Activated gamma-delta T cell treated with anti-CD3 and anti-CD28 coated beads, Interleukin-2, amount 50 U/mL, for 16 hours (primary cell): ENCODE measurements around the gene FGF16.
"Not testable (repeated sequence)": the region's sequence is repeated elsewhere in the genome, so short reads cannot be mapped to it uniquely, and the experiment has no call there.

Experiments
- DNase-seq: peaks from one replicate; pipeline ENCODE4 v3.0.0-alpha.2; 2020; ENCODE audit warnings: low read depth

FGF16 gene

DNA sequence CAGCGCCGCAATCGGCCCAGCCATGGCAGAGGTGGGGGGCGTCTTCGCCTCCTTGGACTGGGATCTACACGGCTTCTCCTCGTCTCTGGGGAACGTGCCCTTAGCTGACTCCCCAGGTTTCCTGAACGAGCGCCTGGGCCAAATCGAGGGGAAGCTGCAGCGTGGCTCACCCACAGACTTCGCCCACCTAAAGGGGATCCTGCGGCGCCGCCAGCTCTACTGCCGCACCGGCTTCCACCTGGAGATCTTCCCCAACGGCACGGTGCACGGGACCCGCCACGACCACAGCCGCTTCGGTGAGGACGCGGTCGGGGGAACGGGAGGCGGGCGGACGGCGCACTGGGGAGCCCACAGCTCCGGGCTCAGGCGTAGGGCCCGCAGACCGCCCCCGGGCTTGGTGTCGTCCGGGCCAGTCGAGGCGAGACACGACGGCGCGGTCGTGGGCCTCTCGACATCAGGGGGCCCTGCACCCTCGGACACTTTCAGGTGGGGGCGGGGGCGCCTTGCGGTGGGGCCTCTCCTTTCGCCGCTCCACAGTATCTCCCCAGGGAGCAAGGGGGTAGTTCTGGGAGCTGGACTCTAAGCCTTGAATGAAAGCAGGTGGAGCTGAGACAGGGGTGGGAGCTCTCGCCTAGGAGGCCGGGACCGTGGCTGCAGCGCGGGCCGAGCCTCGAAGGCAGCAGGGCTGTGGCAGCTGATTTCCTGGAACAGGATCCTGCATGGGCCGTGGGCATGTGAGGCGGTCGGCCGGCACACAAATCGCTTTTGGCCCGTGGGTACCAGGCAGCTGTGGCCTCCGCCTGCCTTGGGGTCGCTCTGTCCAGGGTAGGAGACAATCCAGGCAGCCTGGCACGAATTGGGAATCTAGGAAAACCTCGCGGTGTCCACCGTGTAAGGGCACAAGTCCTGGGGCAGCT lies 722 bp downstream of the FGF16 start:
- DNase-seq: no peak

DNA sequence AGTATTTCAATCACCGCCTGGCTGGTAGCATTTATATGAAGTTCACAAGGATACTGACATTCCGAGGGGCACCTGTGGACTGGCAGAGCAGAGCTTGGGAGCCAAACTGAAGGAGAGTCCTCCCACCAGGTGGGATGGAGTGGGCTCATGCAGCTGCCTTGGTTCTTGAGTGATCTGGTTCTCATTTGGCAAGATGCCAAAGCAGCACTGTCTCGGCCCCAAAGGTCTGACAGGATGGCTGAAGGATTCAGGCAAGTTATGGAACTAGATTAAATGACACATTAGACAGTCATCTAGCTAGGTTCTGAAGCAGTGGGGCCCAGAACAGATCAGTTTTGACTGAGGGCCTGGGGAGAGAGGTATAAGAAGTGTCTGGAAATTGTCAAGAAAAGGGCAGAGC lies 3.2 kb downstream of the FGF16 start:
- DNase-seq: no peak

DNA sequence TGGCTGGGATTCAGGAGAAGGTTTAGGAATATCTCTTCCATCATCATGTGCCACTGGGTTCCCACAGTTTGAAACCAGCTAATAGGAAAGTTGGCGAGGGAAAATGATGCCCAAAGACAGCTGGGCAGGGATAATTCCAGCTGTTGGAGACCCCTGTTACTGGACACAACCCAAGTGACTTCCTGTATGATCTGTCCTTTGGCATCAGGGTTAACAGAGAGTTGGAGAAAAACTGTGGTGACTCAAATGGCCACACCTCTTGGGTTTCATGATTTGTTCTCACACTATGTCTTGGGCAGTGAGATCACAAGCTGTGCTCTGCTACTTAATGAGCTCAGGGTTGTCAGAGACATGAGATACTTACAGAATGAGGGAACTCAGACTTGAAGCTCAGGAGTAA lies 3.8 kb downstream of the FGF16 start:
- no peak for DNase-seq

DNA sequence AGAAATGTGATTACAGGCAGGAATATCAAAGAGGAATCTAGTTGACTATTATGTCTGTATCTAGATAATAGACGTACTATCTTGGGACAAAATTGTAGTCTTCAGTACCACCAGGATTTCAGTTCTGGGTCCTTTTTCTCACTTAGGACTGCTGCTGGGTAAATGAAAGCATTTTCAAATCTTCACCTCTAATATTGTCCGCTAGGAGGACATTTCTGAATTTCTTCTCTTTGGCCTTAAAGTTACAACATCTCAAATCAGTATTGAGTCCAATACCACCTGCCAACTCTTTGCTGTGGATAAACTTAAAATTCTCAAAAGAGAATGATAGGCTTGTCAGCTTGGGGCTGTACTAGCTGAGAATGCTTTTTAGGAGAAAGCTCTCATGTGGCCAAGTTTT lies 6.0 kb downstream of the FGF16 start:
- DNase-seq: no peak

DNA sequence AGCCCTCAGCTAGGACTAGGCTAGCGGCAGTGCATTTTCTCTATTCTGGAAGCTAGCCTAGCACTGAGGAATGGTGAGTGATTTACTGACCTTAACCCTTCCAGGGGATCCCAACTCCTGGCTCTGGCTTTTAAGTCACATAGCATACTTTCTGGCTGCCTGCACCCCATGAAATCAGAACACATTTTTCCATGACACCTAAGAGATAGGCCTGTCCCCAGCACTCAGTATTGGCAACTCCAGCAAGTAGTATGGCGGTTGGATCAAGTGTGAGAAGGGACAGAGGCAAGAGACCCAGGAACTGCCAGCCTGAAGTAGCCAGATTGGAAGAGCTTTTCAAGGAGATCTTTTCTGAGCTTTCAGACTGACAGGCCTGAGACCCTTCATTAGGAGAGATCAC lies 8.2 kb downstream of the FGF16 start:
- no peak for DNase-seq

- DNase-seq: no peak
Measured at GRCh38 chrX:77484045-77484444, 36.9 kb downstream of the FGF16 start.

DNA sequence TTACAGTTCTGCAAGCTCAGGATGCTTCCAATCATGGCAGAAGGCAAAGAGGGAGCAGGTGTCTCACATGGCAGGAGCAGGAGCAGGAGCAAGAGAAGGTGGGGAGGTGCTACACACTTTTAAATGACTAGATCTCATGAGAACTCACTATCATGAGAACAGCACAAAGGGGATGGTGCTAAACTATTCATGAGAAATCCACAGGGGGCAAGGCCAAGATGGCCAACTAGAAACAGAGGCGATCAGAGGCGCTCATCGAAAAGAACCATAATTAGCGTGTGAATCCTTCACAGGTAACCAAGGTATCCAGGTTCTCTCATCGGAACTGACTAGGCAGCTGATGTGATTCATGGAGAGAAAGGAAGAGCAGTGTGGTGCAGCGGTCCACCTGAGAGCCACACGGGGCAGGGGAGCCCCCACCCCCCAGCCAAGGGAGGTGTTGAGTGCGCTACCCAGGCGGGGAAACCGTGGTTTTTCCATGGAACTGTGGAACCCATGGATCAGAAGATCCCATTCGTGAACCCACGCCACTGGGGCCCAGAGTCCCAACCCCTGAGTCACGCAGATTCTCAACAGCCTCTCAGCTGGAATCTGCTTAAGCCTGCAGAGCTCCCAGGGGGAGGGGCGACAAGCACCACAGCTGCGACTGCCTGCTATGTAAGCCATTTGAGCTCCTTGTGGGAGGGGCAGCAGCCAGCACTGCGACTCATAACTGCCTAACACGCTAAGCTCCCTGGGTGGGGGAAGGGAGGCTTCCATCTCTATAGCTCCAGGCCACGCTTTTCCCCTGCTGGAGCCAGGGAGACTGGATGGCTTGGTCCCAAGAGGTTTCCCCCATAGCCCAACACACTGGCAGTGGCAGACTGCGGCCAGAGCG lies 46.7 kb downstream of the FGF16 start:
- DNase-seq: no peak

DNA sequence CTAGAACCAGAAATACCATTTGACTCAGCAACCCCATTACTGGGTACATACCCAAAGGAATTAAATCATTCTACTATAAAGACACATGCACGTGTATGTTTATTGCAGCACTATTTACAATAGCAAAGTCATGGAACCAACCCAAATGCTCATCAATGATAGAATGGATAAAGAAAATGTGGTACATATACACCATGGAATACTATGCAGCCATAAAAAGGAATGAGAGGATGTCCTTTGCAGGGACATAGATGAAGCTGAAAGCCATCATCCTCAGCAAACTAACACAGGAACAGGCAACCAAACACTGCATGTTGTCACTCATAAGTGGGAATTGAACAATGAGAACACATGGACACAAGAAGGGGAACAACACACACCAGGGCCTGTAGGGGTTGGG lies 53.0 kb downstream of the FGF16 start:
- DNase-seq: not testable (repeated sequence)

- no peak for DNase-seq
Measured at GRCh38 chrX:77502951-77503525, 55.8 kb downstream of the FGF16 start.

- DNase-seq: no peak
Measured at GRCh38 chrX:77505227-77505626, 58.0 kb downstream of the FGF16 start.
